HG02973 (cell line): ENCODE data around the gene OR2AP1.
"Not testable (repeated sequence)": the region's sequence is repeated elsewhere in the genome, so short reads cannot be mapped to it uniquely, and the experiment has no call there.

Experiments
- ATAC-seq: cut with Tn5 transposase; IDR thresholded peaks from one replicate; pipeline ENCODE4 v1.9.1; 2021; ENCODE audit warnings: moderate library complexity; ENCODE audit not compliant: unreplicated experiment

The OR2AP1 gene

DNA sequence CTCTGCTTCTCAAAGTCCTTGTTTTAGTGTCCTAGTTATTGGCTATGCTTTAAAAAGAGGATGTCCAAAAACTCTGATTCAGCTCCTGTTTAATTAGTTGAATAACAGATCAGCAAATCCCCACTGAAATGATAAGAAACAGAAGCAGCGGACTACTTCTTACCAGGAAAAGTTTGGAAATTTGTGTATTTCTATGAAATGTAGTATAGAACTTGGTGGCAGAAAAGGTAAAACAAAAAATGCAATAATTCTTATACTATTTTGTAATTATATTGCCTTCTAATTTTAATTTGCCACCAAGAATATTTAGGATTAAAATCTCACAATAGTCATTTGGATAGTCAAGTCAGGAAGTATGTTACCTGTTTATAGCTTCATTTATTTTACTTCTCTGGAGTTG is at the start of gene OR2AP1:
Gene OR2AP1, plus strand, starts transcription at position 301 of the 400 bp plus-strand sequence. CDS start 1,947 bp downstream, outside the sequence.
- ATAC-seq = no peak

DNA sequence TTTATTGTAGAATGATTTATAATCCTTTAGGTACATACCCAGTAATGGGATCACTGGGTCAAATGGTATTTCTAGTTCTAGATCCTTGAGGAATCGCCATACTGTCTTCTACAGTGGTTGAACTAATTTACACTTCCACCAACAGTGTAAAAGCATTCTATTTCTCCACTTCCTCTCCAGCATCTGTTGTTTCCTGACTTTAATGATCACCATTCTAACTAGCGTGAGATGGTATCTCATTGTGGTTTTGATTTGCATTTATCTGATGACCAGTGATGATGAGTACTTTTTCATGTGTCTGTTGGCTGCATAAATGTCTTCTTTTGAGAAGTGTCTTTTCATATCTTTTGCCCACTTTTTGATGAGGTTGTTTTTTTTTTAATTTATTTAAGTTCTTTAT is 24.0 kb upstream of the OR2AP1 start:
- ATAC-seq = not testable (repeated sequence)

DNA sequence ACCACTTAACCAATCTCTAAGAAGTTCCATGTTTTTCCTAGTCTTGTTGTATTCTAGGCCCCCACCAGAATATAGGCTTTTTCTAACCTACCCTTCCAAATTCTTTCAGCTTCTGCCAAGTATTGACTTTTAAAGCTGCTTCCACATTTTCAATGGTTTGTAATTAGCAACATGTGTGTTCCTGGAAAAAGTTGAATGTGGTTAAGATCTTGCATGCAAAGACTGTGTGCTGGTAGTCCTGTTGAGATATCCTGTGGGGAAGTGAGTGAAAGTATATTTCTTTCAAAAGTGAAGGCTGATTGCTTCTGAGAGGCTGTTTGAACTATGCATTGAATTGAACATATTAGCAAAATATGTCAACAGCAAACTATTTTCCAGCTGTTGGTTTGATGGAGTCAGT is 23.5 kb upstream of the OR2AP1 start:
- no peak for ATAC-seq

GRCh38 chr12:55549302-55549701 is 23.0 kb upstream of the OR2AP1 start, which contains the start of gene OR6C4:
Gene OR6C4, plus strand, starts transcription at chr12:55549602. Its CDS starts 1,625 bp downstream, at chr12:55551227.
- no peak for ATAC-seq

- no peak for ATAC-seq
Observed at GRCh38 chr12:55554296-55554695, 18.0 kb upstream of the OR2AP1 start.

GRCh38 chr12:55570060-55570459 is 2.2 kb upstream of the OR2AP1 start:
- ATAC-seq = not testable (repeated sequence)

- ATAC-seq = not testable (repeated sequence)
Observed at GRCh38 chr12:55570689-55571088, 1.6 kb upstream of the OR2AP1 start.

DNA sequence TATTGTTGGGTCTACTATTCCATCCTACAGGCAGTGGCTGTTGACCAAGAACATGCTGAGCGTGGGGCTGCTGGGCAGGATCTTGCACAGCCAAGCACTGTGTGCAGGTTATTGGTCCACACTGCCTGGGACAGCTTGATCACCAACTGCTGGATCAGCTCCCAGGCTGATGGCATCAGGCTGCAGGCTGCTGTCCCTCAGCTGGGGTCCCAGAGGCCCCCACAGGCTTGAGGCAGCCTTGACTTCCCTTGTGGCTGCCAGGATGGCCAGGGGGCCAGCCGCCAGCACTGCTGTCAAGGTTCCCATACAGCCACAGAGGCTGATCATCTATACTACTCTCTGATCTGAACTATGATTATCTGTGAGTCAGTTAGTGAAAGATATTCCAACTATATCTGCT is 9.8 kb downstream of the OR2AP1 start:
- no peak for ATAC-seq

DNA sequence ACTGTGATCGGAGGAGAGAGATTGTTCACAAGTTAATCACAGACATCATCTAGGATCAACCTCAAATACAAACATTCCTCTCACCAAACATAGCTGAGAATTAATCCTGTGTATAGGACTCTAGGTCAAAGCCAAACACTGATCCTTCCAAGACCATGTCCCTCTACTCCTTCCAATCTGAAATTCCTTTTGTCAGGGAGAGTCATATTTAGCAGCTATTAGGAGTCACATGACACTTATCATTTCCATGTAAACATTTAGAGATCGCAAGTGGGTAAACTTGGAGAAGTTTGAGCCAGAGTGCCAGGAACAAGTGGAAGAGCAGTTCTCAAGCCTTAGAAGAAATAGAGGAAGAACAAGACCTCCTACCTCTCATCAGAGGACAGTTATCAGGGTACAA is 13.5 kb downstream of the OR2AP1 start:
- no peak for ATAC-seq

GRCh38 chr12:55590152-55590551 is 17.9 kb downstream of the OR2AP1 start:
- not testable (repeated sequence) for ATAC-seq

DNA sequence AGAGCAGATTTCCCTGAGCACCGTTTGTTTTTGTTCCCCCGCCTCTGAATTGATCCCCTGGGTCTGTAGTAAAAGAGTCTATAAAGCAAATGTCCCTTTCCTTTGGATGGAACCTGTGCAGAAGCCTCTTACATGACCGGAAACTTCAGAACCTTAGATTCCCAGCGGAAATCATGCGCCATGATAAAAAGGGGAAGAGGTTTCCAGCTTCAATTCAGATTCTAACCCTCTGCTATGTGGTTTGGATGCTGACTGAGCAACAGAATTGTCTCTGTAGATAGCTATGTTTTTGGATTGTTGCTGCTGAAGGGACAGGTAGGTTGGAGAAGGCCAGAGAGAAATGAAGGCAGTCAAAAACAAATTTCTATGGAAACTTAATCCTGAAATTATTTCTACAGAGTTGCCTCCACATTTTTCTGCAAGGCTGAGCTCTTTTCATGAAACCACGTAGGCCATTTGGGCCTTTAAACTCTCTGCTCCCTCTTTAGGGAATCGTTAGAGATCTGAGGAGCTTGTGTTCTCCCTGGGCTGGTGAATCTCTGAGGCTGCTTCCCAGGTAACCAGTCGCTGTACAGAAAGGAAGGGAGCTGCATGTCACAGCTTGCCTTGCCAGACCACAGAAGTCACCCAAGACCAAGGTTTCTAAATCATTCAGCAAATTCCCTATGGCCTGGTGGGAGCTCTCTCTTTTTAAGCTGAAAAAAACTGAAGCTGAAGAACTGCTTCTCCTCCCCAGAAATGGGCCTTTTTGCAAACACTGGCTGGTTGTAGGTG is 35.7 kb downstream of the OR2AP1 start:
- no peak for ATAC-seq

- no peak for ATAC-seq
Observed at GRCh38 chr12:55610598-55610997, 38.3 kb downstream of the OR2AP1 start.

DNA sequence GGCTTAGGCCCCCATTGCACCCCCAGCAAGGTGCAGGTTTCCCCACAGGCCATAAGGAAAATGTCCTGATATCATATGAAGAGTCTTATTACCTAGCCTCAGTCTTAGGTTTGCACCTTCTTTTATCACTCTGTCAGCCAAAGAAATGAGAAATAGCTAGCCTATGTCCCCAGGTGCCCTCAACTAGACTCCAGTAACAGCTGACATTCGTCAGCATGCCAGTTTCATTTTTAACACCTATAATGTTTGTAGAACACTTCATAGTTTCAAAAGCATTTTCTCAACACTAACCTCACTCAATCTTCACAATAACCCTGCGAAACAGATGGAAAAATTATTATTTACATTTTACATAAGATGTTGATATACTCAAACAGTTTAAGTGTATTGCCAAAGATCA is 40.4 kb downstream of the OR2AP1 start:
- no peak for ATAC-seq

DNA sequence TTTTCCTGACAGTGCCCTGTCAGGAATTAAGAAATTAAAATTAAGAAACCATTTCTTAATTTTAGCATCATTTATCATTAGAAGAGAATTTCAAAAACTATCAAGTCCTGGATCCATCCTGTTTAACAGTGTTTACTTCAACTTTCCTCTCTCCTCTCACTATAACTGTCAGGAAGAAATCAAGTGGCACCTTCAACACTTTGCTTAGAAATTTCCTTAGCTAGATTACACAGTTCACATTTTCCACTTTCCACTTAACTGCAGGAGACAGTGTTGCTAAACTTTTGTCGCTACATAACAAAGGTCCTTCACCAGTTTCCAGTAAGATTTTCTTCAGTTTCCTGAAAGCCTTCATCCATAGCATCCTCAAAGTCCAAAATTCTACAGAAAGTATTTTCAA is 42.5 kb downstream of the OR2AP1 start:
- no peak for ATAC-seq

DNA sequence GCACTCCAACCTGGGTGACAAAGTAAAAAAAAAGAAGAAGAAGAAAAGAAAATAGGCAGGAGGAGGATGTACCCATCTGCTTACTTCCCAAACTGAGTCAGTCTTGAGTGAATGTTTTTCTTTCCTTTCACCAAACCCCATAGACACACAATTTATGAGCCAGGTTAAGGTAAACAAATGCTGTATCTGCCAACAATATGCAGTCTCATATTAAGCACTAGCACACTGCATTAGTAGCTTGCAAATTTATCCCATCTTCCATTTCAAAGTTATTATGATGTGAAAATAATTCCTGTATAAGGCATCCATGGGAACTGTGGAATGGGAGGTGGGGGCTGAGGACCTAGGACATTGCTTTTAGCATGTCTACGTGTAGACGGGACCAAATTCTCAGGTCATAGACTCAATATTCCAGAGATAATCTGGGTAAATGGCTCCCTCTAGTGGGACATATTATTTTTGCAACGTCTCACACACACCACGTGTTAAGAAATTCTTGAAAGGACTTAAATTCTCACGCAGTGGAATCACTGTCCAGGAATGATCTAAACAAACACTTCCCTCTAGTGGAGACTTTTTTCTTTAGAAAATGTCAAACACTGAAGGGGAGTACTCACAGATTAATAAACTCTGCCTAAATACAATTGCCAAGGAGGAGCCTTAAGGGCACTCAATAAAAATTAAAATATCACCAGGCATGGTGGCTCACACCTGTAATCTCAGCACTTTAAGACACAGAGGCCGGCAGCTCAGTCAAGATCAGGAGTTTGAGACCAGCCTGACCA is 47.3 kb downstream of the OR2AP1 start:
- ATAC-seq = peak; percentile 91

GRCh38 chr12:55624056-55624455 is 51.8 kb downstream of the OR2AP1 start:
- peak; percentile 55 for ATAC-seq
